Measurements from ENCODE around the gene DNASE1.

DNASE1 gene

DNA sequence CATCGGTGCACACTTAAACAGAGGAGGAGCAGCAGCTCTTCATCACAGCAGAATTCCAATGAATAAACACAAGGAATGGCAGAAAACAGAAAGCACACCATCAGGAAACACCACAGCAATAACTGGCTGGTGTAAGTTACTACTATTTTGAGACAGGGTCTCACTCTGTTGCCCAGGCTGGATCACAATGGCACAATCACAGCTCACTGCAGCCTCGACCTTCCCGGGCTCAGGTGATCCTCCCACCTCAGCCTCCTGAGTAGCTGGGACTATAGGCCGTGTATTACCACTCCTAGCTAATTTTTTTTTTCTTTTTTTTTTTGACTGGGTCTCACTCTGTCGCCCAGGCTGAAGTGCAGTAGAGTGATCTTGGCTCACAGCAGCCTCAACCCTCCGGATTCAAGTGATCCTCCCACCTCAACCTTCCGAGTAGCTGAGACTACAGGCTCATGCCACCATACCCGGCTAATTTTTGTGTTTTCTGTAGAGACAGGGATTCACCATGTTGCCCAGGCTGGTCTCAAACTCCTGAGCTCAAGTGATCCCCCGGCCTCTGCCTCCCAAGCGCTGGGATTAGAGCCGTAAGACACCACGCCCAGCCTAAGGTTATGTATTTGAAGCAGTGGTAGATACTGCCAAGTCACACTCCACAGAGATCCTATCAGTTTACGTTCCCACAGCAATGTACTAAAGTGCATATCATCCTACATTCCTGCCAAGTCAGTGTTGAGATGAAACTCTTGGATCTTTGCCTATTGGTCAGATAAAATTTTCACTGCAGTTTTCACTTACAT is 42.1 kb downstream of the DNASE1 start:
- no peak for DNase-seq (ENCODE audit: low read depth)

DNA sequence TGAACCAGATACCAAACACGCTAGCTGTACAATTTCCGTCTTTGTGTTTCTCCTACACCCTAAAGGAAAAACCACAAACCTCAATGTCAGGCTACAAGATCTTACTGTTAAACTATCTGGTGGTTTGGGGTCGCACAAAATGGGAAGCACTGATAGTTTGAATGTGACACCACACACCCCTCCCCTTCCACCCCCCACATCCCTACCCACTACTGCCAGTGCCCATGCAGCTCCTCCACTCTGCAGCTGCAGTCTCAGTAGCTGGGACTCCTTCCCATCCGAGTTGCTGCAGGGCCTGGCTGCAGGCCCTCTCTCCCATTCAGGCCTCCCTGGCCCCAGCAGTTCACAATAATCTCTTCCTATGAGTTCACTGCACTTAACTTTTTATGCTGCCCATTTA is 44.5 kb downstream of the DNASE1 start:
- DNase-seq (ENCODE audit: low read depth), result peak; percentile 42

DNA sequence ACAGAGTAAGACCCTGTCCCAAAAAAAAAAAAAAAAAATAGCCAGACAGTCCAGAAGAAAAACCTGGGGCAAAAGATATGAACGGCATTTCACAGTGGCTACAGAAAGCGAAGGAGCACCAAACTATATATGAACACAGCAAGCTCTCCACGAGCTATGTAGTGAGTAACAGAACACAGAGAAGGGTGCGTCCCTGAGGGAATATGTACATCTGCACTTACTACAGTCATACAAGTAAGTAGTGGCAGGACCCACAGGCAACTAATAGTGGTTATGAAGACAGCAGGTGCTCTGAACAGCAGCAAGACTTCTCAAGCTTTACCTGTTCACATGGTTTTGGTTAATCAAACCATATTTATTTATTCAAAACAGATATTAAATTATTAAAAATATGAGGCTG is 47.0 kb downstream of the DNASE1 start:
- DNase-seq (ENCODE audit: low read depth), result no peak

DNA sequence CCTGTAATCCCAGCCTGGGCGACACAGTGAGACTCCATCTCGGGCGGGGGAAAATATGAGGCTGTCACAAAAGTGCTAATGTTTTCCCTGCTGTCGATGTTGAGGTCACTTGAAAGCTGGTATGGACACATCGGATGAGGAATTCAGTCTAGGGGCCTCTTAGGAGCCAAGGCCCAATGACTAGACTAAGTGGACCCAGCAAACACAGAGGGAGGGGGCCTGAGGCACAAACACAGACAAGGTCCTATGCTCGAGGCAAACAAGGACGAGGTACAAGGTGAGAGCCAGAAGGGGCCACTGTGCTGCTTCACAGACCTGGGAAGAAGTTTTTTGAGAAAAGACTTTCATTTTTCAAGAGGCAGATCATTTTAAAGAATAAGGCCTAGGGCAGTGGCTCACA is 47.6 kb downstream of the DNASE1 start:
- no peak for DNase-seq (ENCODE audit: low read depth)

DNA sequence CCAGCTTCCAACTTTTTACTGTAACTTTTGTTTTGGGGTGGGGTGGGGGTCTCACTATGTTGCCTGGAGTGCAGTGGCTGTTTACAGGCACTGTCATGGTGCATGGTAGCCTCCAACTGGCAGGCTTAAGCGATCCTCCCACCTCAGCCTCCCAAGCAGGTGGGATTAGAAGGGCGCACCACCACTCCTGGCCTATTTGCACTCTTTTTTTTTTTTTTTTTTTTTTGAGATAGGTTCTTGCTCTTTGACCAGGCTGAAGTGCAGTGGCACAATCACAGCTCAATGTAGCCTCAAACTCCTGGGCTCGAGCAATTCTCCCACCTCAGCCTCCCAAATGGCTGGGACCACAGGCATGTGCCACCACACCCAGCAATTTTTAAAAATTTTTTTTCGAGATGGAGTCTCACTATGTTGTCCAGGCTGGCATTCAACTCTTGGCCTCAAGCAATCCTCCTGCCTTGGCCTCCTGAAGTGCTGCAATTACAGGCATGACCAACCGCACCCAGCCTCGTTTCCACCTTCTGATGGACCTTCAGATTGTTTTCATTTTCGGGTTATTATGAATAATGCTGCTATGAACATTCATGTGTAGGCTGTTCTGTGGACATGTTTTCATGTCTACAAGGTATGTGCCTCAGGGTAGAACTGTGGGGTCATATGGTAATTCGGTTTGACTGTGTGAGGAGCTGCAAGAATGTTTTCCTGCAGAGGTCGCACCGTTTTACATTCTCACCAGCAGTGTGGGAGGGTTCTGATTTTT is 51.9 kb downstream of the DNASE1 start:
- DNase-seq (ENCODE audit: low read depth), result no peak

All from CMK (cell line).